ENCODE data around the gene NAGS.

The NAGS gene

GRCh38 chr17:44049294-44050060, 45.1 kb downstream of the NAGS start:
- TF ChIP-seq CTCF (conservative IDR thresholded peaks at IDR 0.05; ENCODE audit: low read depth, low read length): no peak
- DNase-seq (ENCODE audit: low read depth): no peak
- no peak overlapping the region for H3K4me3 ChIP-seq (ENCODE audit: low read length)

- no peak overlapping the region for H3K4me3 ChIP-seq (ENCODE audit: low read length)
- DNase-seq (ENCODE audit: low read depth): no peak
- no peak for TF ChIP-seq CTCF (conservative IDR thresholded peaks at IDR 0.05; ENCODE audit: low read depth, low read length)
Observed at GRCh38 chr17:44053125-44053872, 48.9 kb downstream of the NAGS start.
